ENCODE data around the gene TMEM17.

TMEM17 gene

DNA sequence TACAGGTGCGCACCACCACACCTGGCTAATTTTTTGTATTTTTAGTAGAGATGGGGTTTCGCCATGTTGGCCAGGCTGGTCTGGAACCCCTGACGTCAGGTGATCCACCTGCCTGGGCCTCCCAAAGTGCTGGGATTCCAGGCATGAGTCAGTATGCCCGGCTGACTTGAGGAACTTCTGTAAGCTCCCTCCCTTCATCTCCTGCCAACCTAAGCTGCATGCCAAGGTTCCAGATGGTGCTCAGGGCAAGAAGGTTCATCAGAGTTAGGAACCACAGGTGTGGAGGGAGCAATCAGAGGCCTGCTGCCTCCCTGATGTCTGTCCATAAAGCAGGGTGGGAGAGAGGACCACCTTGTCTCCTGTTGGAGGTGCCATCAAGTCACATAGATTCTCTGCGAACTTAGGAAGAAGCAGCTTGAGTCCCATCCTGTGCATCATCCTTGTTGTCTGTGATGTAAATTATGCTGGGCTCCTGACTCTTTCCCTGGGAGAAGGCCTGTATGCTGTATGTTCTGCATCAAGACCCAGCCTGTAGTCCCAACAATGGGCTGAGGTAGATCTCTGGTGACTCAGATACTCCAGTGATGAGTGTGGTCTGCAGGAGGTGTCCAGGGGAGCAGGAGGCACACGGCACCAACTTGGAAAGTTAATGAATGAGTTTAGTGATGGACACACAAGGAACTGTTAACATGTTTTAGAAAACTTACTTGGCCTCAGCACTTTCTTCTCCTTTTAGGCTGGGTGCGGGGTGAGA, 53.1 kb downstream of the TMEM17 start:
- DNase-seq, result no peak

DNA sequence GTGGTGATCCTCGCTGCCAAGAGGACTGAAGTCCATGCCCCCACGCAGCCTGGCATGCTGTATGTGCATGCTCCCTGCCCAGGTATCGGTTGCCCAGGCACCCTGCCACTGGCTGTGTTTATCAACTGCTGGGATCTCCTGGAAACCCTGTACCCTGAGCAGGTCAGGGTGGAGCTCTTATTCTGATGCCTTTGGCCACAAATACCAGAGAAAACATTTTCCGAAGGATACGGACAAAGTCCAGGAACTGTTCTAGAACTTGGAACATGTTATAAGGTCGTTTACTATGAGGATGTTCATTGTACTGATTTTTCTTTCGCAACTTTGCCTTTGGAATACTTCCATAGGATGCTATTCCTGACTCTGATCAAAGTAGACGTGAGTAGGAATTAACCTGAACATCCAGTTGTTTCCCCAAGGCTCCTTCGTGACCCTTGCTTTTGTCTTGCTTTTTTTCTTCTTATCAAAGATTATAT, 55.2 kb downstream of the TMEM17 start:
- no peak for DNase-seq

Data from OCI-M1 (cell line).